GM23248 (cell line): ENCODE data around the gene TFAP2B. TPM values are rescaled to one million over a fixed set of nuclear protein-coding genes. Genes with fewer than 3 reads are reported as not detected.

ENCODE experiments used
- DNase-seq: peaks from one replicate; pipeline ENCODE4 v3.0.0-alpha.2; 2015
- H2AFZ ChIP-seq: fragments of 200-600 bp; sonication (generic); 2 replicates; pipeline ENCODE4 v1.6.1; 2016; ENCODE audit warnings: antibody characterized with exemption
- H3F3A ChIP-seq: fragments of 200-600 bp; sonication (generic); 2 replicates; pipeline ENCODE4 v1.6.1; 2016; ENCODE audit warnings: mild to moderate bottlenecking, antibody characterized with exemption, mixed run types; ENCODE audit not compliant: insufficient read depth
- H3K27ac ChIP-seq: fragments of 200-600 bp; sonication (generic); 2 replicates; pipeline ENCODE4 v1.5.1; 2016; ENCODE audit warnings: mild to moderate bottlenecking
- H3K27me3 ChIP-seq: fragments of 200-600 bp; sonication (generic); replicated peaks from 2 replicates; pipeline ENCODE4 v1.6.1; 2016; ENCODE audit warnings: mild to moderate bottlenecking; ENCODE audit not compliant: insufficient read depth
- H3K36me3 ChIP-seq: fragments of 200-600 bp; sonication (generic); 2 replicates; pipeline ENCODE4 v1.6.1; 2016; ENCODE audit warnings: low read depth, mild to moderate bottlenecking
- H3K4me1 ChIP-seq: fragments of 200-600 bp; sonication (generic); 2 replicates; pipeline ENCODE4 v1.6.1; 2016; ENCODE audit warnings: mild to moderate bottlenecking; ENCODE audit not compliant: insufficient read depth
- H3K4me2 ChIP-seq: fragments of 200-600 bp; sonication (generic); one replicate; pipeline ENCODE4 v1.6.1; 2016; ENCODE audit warnings: mild to moderate bottlenecking; ENCODE audit not compliant: unreplicated experiment
- H3K4me3 ChIP-seq: fragments of 200-600 bp; sonication (generic); 2 replicates; pipeline ENCODE4 v1.5.1; 2016; ENCODE audit warnings: mild to moderate bottlenecking
- H3K79me2 ChIP-seq: fragments of 200-600 bp; sonication (generic); 2 replicates; pipeline ENCODE4 v1.6.1; 2016; ENCODE audit warnings: mild to moderate bottlenecking; ENCODE audit not compliant: insufficient read depth
- H3K9ac ChIP-seq: fragments of 200-600 bp; sonication (generic); 2 replicates; pipeline ENCODE4 v1.6.1; 2016; ENCODE audit warnings: mild to moderate bottlenecking
- H3K9me2 ChIP-seq: fragments of 200-600 bp; sonication (generic); 2 replicates; pipeline ENCODE4 v1.6.1; 2016; ENCODE audit warnings: mixed run types, mild to moderate bottlenecking, moderate library complexity; ENCODE audit not compliant: insufficient read depth
- H3K9me3 ChIP-seq: fragments of 200-600 bp; sonication (generic); one replicate; pipeline ENCODE4 v1.6.1; 2017; ENCODE audit warnings: low read depth
- H4K20me1 ChIP-seq: fragments of 200-600 bp; sonication (generic); 2 replicates; pipeline ENCODE4 v1.6.0; 2016; ENCODE audit not compliant: insufficient read depth
- EZH2 ChIP-seq: fragments of 200-600 bp; sonication (generic); IDR thresholded peaks from 2 replicates; pipeline ENCODE4 v1.6.1; 2018; ENCODE audit warnings: antibody characterized with exemption, mild to moderate bottlenecking; ENCODE audit not compliant: insufficient read depth, poor library complexity, severe bottlenecking
- EZH2phosphoT487 ChIP-seq: fragments of 200-600 bp; sonication (generic); IDR thresholded peaks from 2 replicates; pipeline ENCODE4 v1.6.1; 2018; ENCODE audit warnings: antibody characterized with exemption, moderate library complexity, mild to moderate bottlenecking, low read depth; ENCODE audit not compliant: insufficient read depth
- WGBS, 2 experiments: methylation state at CpG; one replicate each; pipeline ENCODE4 v1.1.6; 2015 to 2017; ENCODE audit warnings: low lambda C conversion rate in 2 of 2, low coverage in 1 of 2; ENCODE audit errors: missing lambda C conversion rate in 2 of 2; 5-methylcytosine and 5-hydroxymethylcytosine counted together
- in situ Hi-C: fragments of 300-500 bp; cut with MboI; formaldehyde crosslinking; loops from 2 replicates; pipeline ENCODE4 v1.15.0; 2020
- polyA plus RNA-seq: library from polyadenylated mRNA; unstranded; fragments of >200 nt; fragmentation: Nextera tagmentation; extraction: Ambion mirVana; gene quantifications from 2 replicates; pipeline ENCODE4 v1.2.1, GENCODE V29; 2016
- total RNA-seq: library from RNA; depleted of rRNA; stranded (reverse); fragments of >200 nt; shearing (Covaris generic); gene quantifications from 2 replicates; pipeline ENCODE4 v1.2.3, GENCODE V29; 2014

The TFAP2B gene
- total and polyA plus RNA-seq, 2 experiments from 2014 or later = not detected

DNA sequence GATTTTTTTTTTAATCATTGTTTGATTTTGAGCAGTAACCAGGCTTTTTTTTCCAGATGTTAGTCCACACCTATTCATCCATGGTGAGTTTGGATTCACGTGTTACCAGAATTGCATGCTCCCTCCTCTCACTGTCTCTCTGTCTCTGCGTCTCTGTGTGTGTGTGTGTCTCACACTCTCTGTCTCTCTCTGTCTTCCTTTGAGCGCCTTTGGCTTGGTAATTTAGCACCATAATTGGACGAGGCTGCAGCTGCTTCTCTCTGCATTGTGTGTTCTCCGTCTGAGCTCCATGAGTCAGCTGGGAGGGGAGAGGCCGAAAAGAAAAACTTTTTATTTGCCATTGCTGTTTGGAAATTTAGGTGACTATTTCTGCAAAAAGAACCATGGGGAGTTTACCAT, 3.4 kb downstream of the TFAP2B start:
- H2AFZ ChIP-seq = no peak overlapping the region
- H3K9me2 ChIP-seq = no peaks in the 10 kb centered on the region
- no peak overlapping the region for H3K9ac ChIP-seq
- H3K9me3 ChIP-seq = no peaks in the 10 kb centered on the region
- H3K4me1 ChIP-seq = no peaks in the 10 kb centered on the region
- TF ChIP-seq EZH2phosphoT487 = no peak
- no peak for TF ChIP-seq EZH2
- H3F3A ChIP-seq = no peaks in the 10 kb centered on the region
- peaks cover 95% of the 10 kb centered on the region for H3K27me3 ChIP-seq
- peak; percentile 16 for DNase-seq
- in situ Hi-C loops = no loop called here
- WGBS, 2 experiments = 1 to 2% methylated on average over 6 of the region's 6 CpGs
- no peaks in the 10 kb centered on the region for H3K79me2 ChIP-seq
- H3K4me2 ChIP-seq = no peak overlapping the region
- no peaks in the 10 kb centered on the region for H3K36me3 ChIP-seq
- no peaks in the 10 kb centered on the region for H4K20me1 ChIP-seq
- H3K4me3 ChIP-seq = no peak overlapping the region
- no peak overlapping the region for H3K27ac ChIP-seq

GRCh38 chr6:50823094-50823920, 4.6 kb downstream of the TFAP2B start:
- DNase-seq = no peak
- in situ Hi-C loops = no loop called here
- 7% methylated on average over 44 to 46 of the region's 46 CpGs for WGBS, 2 experiments
- Histone ChIP-seq H3K9ac (no peak overlapping the region), H3K36me3 (no peaks in the 10 kb centered on the region), H3K4me1 (no peaks in the 10 kb centered on the region), H2AFZ (no peak overlapping the region), H3K27ac (no peak overlapping the region), H3K4me3 (no peak overlapping the region), H3K9me3 (no peaks in the 10 kb centered on the region), H3K79me2 (no peaks in the 10 kb centered on the region), H3K4me2 (no peak overlapping the region), H3K9me2 (no peaks in the 10 kb centered on the region), H3F3A (no peaks in the 10 kb centered on the region), H4K20me1 (no peaks in the 10 kb centered on the region), H3K27me3 (peaks cover 93% of the 10 kb centered on the region)
- TF ChIP-seq EZH2phosphoT487 = no peak
- peak; percentile 26 for TF ChIP-seq EZH2

DNA sequence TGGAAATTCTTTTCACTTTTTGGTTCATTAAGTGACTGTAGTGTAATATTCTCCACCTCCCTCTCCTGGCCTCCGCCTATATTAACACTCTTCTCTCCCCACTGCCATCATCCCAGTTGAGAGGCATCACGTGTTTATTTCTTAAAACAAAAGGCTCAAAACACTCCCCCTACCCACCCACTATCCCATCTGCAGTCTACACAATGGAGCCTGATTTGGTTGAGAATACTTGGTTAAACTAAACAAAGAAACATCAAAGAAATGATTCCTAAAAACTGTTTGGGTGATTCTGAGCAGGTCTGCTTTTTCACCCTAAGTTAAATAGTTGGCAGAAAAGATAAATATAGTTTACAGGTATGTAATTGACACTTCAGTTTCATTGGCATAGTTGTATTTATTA, 5.9 kb downstream of the TFAP2B start:
- Histone ChIP-seq H2AFZ (no peak overlapping the region), H3K4me3 (no peak overlapping the region), H3K36me3 (no peaks in the 10 kb centered on the region), H3K9me2 (no peaks in the 10 kb centered on the region), H3K4me2 (no peak overlapping the region), H3K9me3 (no peaks in the 10 kb centered on the region), H3K27ac (no peak overlapping the region), H3K27me3 (peaks cover 84% of the 10 kb centered on the region), H4K20me1 (no peaks in the 10 kb centered on the region), H3F3A (no peaks in the 10 kb centered on the region), H3K4me1 (no peaks in the 10 kb centered on the region), H3K79me2 (no peaks in the 10 kb centered on the region), H3K9ac (no peak overlapping the region)
- in situ Hi-C loops = no loop called here
- DNase-seq = no peak
- 0 to 4% methylated on average over 2 of the region's 2 CpGs for WGBS, 2 experiments
- no peak for TF ChIP-seq EZH2phosphoT487

GRCh38 chr6:50825375-50826036, 6.8 kb downstream of the TFAP2B start:
- Histone ChIP-seq H3K4me1 (no peaks in the 10 kb centered on the region), H3F3A (no peaks in the 10 kb centered on the region), H3K9ac (no peak overlapping the region), H3K9me2 (no peaks in the 10 kb centered on the region), H3K27me3 (peaks cover 75% of the 10 kb centered on the region), H3K9me3 (no peaks in the 10 kb centered on the region), H3K27ac (no peak overlapping the region), H3K36me3 (no peaks in the 10 kb centered on the region), H3K4me2 (no peak overlapping the region), H3K79me2 (no peaks in the 10 kb centered on the region), H4K20me1 (no peaks in the 10 kb centered on the region), H2AFZ (no peak overlapping the region), H3K4me3 (no peak overlapping the region)
- in situ Hi-C loops = no loop called here
- 3 to 7% methylated on average over 16 of the region's 16 CpGs for WGBS, 2 experiments
- TF ChIP-seq EZH2 (no peak), EZH2phosphoT487 (no peak)
- DNase-seq = no peak
